HG03103 (cell line): Measurements from ENCODE around the gene DNAH14.
"Not testable (repeated sequence)": the region's sequence is repeated elsewhere in the genome, so short reads cannot be mapped to it uniquely, and the experiment has no call there.

ENCODE experiments used
- ATAC-seq: cut with Tn5 transposase; IDR thresholded peaks from one replicate; pipeline ENCODE4 v1.9.1; 2021; ENCODE audit warnings: low read depth; ENCODE audit not compliant: unreplicated experiment

The DNAH14 gene

GRCh38 chr1:225380691-225381090 lies 451.2 kb downstream of the DNAH14 start:
- no peak for ATAC-seq

DNA sequence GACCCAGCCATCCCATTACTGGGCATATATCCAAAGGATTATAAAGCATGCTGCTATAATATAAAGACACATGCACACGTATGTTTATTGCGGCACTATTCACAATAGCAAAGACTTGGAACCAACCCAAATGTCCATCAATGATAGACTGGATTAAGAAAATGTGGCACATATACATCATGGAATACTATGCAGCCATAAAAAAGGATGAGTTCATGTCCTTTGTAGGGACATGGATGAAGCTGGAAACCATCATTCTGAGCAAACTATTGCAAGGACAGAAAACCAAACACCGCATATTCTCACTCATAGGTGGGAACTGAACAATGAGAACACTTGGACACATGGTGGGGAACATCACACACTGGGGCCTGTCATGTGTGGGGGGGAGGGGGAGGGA lies 457.4 kb downstream of the DNAH14 start:
- ATAC-seq = not testable (repeated sequence)

DNA sequence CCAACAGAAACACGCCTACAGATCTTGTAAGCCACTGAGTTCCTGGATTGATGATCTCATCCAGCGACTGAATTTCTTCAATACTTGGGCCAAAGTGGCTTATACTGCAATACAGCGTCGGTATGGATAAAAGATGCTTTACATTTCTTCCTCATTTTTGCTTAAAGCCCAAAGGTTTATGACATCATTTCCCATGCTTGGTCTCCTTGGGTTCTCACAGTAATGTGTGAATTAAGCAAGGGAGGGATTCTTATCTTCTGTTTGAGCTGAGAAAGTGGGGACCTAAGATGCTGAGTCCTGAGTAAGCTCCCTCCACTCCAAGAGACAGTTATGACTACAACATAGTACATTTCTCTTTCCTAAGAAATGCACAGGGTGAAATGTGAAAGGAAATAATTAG lies 458.9 kb downstream of the DNAH14 start:
- ATAC-seq = no peak

DNA sequence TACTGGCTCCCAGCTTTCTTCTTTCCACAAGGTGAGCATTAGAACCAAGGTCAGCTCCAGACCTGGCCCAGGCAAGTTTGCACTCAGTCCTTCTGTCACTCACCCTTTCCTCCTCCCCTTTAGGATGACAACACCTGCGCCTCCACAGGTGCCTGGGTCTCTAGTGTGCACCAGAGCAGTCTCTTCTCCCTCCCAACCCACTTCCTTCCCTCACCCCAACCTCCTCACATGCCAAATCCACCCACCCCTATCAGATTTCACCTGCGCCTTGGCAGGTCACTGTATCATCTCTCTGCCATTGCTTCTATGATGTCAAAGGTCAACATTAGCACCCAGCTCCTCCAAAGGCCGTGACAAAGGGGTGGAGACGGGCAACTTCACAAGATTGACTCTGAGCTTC lies 460.4 kb downstream of the DNAH14 start:
- no peak for ATAC-seq

- no peak for ATAC-seq
Measured at GRCh38 chr1:225396357-225396756, 466.9 kb downstream of the DNAH14 start.

GRCh38 chr1:225400968-225401367 lies 471.5 kb downstream of the DNAH14 start:
- ATAC-seq = no peak

DNA sequence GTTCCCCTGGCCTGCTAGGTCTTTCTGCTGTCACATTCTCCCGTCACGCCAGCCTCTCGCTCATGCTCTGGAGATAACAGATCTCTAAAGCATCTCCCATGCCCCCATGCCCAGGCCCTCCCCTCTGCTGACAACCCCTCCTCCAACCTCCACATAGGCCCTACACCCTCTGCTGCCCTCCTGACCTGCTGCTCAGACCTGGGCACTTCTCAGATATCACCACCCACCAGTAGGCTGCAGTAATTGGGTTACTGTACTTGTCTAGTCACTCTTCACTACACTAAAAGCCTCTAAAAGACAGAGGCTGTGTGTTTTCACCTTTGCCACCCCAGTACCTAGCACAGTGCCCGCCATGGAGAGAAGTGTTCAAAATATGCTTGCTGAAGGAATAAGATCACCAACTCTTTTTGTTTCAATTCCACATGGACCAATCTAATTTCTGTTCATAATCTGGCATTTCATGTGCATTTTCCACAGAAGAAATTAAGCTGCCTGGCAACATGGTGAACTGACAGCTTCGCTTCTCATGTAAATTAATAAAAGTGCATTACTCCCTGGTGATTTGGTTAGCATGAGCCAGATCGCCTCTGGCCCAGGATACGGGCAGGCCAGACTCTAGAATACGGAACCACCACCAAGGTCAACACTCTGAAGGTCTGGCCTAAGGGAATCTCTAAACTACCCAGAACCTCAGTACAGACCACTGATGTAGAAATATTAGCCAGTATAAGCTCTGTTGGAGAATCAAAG lies 477.7 kb downstream of the DNAH14 start:
- no peak for ATAC-seq

GRCh38 chr1:225407755-225408154 lies 478.3 kb downstream of the DNAH14 start:
- ATAC-seq = no peak

DNA sequence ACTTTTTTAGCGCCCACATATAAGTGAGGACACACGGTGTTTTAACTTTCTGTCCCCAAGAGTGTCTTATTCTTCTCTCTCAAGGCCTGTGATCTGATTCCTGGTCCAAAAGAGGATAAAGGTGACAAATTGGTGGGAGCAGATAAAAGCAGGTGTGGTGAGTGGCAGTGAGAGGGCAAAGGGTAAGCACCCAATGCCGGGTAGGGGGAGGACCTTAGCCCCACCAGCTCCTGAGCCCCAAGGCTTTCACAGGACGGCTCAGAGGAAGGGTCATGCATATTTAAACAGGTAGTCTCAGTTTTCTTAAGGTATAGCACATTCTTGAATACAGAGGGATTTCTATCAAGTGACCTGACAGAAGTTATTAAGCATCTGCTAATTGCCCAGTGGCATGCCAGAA lies 478.8 kb downstream of the DNAH14 start:
- ATAC-seq = no peak

- no peak for ATAC-seq
Measured at GRCh38 chr1:225409051-225409450, 479.6 kb downstream of the DNAH14 start.

- no peak for ATAC-seq
Measured at GRCh38 chr1:225410036-225410435, 480.6 kb downstream of the DNAH14 start.

GRCh38 chr1:225412321-225412720 lies 482.8 kb downstream of the DNAH14 start:
- ATAC-seq = no peak

DNA sequence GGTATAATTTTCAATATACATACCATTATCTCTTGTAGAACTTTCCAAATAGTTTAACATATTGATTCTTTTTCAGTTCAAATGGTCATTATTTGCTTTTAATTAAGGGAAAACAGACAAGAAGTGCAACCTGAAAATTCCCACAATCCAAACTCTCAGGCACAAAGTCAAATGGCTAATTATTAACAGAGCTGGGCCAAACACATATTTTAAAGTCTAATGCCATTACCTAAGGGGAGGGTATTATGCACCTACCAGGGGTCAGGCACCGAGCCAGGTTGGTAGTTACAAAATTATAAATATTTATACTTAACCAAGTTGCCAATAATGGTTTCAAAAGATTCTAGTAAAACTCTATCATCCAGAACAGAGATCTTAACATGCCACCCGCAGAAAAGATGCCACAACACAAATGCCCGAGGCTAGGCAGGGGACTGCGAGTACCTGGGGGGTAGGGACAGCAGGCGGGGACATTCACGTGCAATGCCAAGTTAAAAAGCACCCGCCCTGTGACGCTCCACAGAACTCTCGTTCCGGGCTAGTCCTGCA lies 483.4 kb downstream of the DNAH14 start:
- no peak for ATAC-seq

DNA sequence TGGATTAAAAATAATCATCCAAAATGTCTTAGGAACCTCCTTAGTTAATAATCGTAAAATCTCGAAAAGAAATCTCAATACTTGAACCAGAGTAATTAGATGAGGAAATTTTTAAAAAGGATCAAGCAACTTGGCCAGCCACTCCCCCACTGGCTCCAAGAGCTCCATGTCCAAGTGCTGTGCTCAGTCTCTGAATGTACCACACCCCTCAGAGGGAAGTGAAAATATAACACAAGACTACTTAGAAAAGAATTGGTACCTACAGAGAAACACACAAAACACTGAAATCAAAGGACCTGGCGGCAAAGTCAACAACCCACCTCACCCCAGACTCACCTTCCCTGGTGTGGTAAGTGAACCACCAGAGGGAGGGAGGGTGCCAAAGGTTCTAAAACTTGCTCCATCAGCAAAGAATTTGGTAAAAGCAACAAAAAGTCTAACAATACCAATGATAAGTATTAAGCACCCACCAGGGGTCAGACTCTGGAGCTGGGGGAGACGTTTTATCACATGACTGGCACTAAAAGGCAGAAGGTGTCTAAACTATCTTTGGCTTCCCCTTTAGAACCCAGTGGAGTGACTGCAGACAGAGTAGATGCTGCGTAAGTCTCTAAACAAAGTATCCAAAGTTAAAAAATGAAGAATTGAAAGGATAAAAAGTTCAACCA lies 484.4 kb downstream of the DNAH14 start:
- ATAC-seq = no peak

DNA sequence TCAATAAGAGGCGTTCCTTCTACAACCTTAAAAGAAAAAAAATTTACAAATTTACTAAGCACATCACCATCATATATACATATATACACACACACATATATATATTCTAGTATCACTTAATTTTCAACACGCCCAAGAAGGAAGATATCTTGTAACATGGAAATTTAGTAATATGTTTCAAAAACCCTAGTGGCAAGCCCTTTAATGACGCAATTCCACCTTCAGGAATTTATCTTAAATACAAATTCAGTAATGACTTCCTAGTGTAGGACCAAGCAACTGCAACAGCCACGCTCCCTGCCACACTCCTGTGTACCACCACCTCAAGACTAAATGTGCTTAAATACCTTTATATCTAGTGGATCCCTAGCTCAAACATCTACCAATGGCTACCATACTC lies 485.8 kb downstream of the DNAH14 start:
- ATAC-seq = no peak

DNA sequence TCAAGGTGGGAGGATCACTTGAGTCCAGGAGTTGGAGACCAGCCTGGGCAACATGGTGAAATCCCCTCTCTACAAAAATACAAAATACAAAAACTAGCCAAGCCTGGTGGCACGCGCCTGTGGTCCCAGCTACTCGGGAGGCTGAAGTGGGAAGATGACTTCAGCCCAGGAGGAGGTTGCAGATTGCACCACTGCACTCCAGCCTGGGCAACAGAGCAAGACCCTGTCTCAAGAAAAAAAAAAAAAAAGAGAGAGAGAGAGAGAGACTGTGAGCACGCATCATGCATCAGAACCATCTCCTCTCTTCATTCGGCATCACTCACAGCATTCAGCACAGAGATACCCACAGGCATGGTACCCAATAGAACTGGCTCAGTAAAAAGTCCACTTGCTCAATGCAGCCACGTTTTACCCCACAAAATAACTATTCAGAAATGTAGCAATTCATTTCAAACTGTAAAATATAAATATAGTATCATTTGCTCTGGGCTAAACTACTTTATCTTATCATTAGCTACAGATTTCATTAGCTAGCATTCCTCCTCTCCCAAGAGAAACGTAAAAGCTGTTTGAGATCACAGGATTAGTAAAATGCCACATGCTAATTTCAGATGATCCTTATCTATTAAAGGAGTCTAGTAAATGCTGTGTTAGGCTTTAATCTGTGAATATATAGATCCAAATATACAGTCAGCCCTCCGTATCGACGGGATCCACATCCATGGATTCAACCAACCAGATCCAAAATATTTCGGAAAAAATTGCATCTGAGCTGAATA lies 486.7 kb downstream of the DNAH14 start:
- ATAC-seq = no peak

GRCh38 chr1:225418059-225418458 lies 488.6 kb downstream of the DNAH14 start:
- ATAC-seq = no peak

DNA sequence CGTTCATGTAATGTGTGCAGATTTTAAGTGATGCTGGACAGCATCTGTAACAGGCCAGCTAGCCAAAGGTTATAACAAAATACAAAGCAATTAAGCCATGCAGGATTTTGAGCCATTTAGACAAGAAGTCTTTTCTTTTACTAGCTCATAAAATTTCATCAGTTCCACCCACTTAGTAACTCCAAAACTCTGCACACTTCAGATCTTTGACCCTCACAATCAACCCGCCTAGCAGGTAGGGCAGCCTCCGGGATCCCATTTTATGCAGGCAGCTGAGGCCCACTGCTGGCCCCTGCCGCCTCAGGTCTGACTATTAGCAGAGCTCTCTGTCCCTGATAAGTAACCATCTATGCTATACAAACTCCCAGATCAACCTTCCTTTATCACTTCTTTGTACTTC lies 489.1 kb downstream of the DNAH14 start:
- ATAC-seq = no peak

GRCh38 chr1:225422031-225422605 lies 492.6 kb downstream of the DNAH14 start:
- no peak for ATAC-seq

- ATAC-seq = no peak
Measured at GRCh38 chr1:225422795-225423517, 493.5 kb downstream of the DNAH14 start.
